Thoracic aorta (tissue), 2 donors: Measurements from ENCODE around the gene OXLD1. TPM values are rescaled to one million over a fixed set of nuclear protein-coding genes. Genes with fewer than 3 reads are reported as not detected.

Experiments
- ATAC-seq: fragments of 150-250 bp; one replicate; pipeline ENCODE4 v1.8.0; 2017; ENCODE audit warnings: low read depth; ENCODE audit not compliant: insufficient number of reproducible peaks, low FRiP score
- DNase-seq: peaks from one replicate; pipeline ENCODE4 v3.0.0-alpha.2; 2020; ENCODE audit warnings: low spot score
- H3K27ac ChIP-seq, 2 donors: fragments of 200-600 bp; sonication (generic); 1 replicate in 1 of 2; 2 replicates in 1 of 2; pipeline ENCODE4 v1.5.1; 2016; ENCODE audit warnings: mild to moderate bottlenecking in 2 of 2, moderate library complexity in 2 of 2
- H3K27me3 ChIP-seq: fragments of 200-600 bp; sonication (generic); replicated peaks from 2 replicates; pipeline ENCODE4 v1.6.0; 2016; ENCODE audit warnings: mild to moderate bottlenecking; ENCODE audit not compliant: insufficient read depth
- H3K36me3 ChIP-seq: fragments of 200-600 bp; sonication (generic); one replicate; pipeline ENCODE4 v1.5.1; 2016
- H3K4me1 ChIP-seq, 2 donors: fragments of 200-600 bp; sonication (generic); 1 replicate in 1 of 2; 2 replicates in 1 of 2; pipeline versions ENCODE4 v1.5.1 to v1.6.0; 2016; ENCODE audit warnings: low read depth in 2 of 2, mild to moderate bottlenecking in 1 of 2; ENCODE audit not compliant: control insufficient read depth in 1 of 2
- H3K4me3 ChIP-seq: fragments of 200-600 bp; sonication (generic); 2 replicates; pipeline ENCODE4 v1.5.1; 2016; ENCODE audit warnings: mild to moderate bottlenecking
- H3K9me3 ChIP-seq: fragments of 200-600 bp; sonication (generic); 2 replicates; pipeline ENCODE4 v1.5.1; 2016
- CTCF ChIP-seq: fragments of 200-600 bp; sonication (generic); IDR thresholded peaks from one replicate; pipeline ENCODE4 v1.5.1; 2019; ENCODE audit warnings: antibody characterized with exemption
- total RNA-seq, 2 donors: library from RNA; depleted of rRNA; stranded (reverse); fragments of >200 nt; gene quantifications; one replicate each; pipeline versions ENCODE4 v1.1.0 to v1.2.3, GENCODE V29; 2016

Gene OXLD1
- total RNA-seq, 2 donors from 2014 or later: 13.7 to 33.6 TPM

GRCh38 chr17:81703747-81704654 lies 37.6 kb upstream of the OXLD1 start:
- ATAC-seq: no peak
- H3K27ac ChIP-seq: peak overlapping the region; percentile 80 to 94
- no peak for TF ChIP-seq CTCF

GRCh38 chr17:81702934-81703746 lies 36.7 kb upstream of the OXLD1 start, which contains the start of gene MRPL12:
MRPL12 (plus strand) TSS chr17:81703367; CDS start chr17:81703502, 135 bp downstream.
- H3K4me3 ChIP-seq: peak within 1 kb of the TSS; percentile 72
- no peaks in the 10 kb centered on the region for H3K27me3 ChIP-seq
- peak within 1 kb of the TSS; percentile 80 to 94 for H3K27ac ChIP-seq
- H3K4me1 ChIP-seq: peaks cover 18 to 27% of the 10 kb centered on the region in 2 donors
- DNase-seq: peak; percentile 76
- peaks cover 19% of the 10 kb centered on the region for H3K36me3 ChIP-seq
- no peaks in the 10 kb centered on the region for H3K9me3 ChIP-seq
- peak; percentile 56 for TF ChIP-seq CTCF
- ATAC-seq: peak; percentile 80

More at GRCh38 chr17:81703747-81704654, 37.6 kb upstream of the OXLD1 start:
- Histone ChIP-seq H3K9me3 (no peaks in the 10 kb centered on the region), H3K36me3 (peaks cover 13% of the 10 kb centered on the region), H3K27me3 (no peaks in the 10 kb centered on the region), H3K4me1 (peaks cover 18 to 27% of the 10 kb centered on the region in 2 donors), H3K4me3 (peak overlapping the region; percentile 72)
- DNase-seq: no peak

GRCh38 chr17:81701288-81702071 lies 35.1 kb upstream of the OXLD1 start:
- H3K27me3 ChIP-seq: no peaks in the 10 kb centered on the region

More at GRCh38 chr17:81701288-81702071, 35.1 kb upstream of the OXLD1 start:
- H3K4me3 ChIP-seq: peak overlapping the region; percentile 72
- no peak for ATAC-seq
- no peaks in the 10 kb centered on the region for H3K9me3 ChIP-seq
- no peak overlapping the region for H3K27ac ChIP-seq
- H3K36me3 ChIP-seq: peaks cover 27% of the 10 kb centered on the region
- H3K4me1 ChIP-seq: peaks cover 18 to 27% of the 10 kb centered on the region in 2 donors
- TF ChIP-seq CTCF: no peak
- DNase-seq: no peak
